HL-60 (cell line): ENCODE results near the gene BNIP5.

Experiments used
- GABPA ChIP-seq: IDR thresholded peaks from 2 replicates; pipeline ENCODE4 v1.6.1; 2012; ENCODE audit warnings: low read depth
- TF ChIP-seq, protein P1 (sequence below): IDR thresholded peaks from one replicate; pipeline ENCODE4 v1.5.1; 2011; ENCODE audit warnings: low read length, control low read depth, inconsistent platforms; ENCODE audit not compliant: insufficient read depth
- TF ChIP-seq, protein P2 (sequence below): IDR thresholded peaks from 2 replicates; pipeline ENCODE4 v1.6.1; 2012; ENCODE audit warnings: low read depth; ENCODE audit not compliant: insufficient replicate concordance

DNA sequence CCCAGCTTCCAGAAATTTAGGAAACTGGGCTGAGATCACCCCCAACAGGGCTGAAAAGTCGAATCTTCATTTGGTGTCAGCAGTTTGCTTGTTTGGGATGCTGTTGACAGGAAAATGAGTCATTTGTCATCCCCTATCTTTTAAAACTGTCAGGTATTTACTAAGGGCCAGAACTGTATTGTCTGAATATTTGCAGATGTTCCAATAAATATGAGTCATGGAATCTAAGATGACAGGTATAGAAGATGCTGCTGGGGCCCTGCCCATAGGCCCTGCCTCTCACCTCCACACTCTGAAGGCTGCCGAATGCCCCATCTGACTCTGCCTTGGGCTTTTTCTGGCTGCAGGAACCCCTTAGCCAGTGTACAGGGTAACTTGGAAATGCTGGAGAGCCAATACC, 46.9 kb upstream of the BNIP5 start:
- TF ChIP-seq, protein P1, sequence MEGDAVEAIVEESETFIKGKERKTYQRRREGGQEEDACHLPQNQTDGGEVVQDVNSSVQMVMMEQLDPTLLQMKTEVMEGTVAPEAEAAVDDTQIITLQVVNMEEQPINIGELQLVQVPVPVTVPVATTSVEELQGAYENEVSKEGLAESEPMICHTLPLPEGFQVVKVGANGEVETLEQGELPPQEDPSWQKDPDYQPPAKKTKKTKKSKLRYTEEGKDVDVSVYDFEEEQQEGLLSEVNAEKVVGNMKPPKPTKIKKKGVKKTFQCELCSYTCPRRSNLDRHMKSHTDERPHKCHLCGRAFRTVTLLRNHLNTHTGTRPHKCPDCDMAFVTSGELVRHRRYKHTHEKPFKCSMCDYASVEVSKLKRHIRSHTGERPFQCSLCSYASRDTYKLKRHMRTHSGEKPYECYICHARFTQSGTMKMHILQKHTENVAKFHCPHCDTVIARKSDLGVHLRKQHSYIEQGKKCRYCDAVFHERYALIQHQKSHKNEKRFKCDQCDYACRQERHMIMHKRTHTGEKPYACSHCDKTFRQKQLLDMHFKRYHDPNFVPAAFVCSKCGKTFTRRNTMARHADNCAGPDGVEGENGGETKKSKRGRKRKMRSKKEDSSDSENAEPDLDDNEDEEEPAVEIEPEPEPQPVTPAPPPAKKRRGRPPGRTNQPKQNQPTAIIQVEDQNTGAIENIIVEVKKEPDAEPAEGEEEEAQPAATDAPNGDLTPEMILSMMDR = no peak
- TF ChIP-seq, protein P2, sequence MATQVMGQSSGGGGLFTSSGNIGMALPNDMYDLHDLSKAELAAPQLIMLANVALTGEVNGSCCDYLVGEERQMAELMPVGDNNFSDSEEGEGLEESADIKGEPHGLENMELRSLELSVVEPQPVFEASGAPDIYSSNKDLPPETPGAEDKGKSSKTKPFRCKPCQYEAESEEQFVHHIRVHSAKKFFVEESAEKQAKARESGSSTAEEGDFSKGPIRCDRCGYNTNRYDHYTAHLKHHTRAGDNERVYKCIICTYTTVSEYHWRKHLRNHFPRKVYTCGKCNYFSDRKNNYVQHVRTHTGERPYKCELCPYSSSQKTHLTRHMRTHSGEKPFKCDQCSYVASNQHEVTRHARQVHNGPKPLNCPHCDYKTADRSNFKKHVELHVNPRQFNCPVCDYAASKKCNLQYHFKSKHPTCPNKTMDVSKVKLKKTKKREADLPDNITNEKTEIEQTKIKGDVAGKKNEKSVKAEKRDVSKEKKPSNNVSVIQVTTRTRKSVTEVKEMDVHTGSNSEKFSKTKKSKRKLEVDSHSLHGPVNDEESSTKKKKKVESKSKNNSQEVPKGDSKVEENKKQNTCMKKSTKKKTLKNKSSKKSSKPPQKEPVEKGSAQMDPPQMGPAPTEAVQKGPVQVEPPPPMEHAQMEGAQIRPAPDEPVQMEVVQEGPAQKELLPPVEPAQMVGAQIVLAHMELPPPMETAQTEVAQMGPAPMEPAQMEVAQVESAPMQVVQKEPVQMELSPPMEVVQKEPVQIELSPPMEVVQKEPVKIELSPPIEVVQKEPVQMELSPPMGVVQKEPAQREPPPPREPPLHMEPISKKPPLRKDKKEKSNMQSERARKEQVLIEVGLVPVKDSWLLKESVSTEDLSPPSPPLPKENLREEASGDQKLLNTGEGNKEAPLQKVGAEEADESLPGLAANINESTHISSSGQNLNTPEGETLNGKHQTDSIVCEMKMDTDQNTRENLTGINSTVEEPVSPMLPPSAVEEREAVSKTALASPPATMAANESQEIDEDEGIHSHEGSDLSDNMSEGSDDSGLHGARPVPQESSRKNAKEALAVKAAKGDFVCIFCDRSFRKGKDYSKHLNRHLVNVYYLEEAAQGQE = no peak
- TF ChIP-seq GABPA = no peak
